H1 (cell line): ENCODE data around the gene SCAI. TPM values are rescaled to one million over a fixed set of nuclear protein-coding genes. Genes with fewer than 3 reads are reported as not detected.

Experiments used
- BRCA1 ChIP-seq: IDR thresholded peaks from 2 replicates; pipeline ENCODE4 v1.6.1; 2012; ENCODE audit warnings: low read depth, low read length, improper control_type of control experiment
- CBX5 ChIP-seq: fragments of 300-800, 300-1000 bp; sonication (generic); IDR thresholded peaks from 2 replicates; pipeline ENCODE4 v1.7.1; 2016; ENCODE audit warnings: antibody characterized with exemption, low read length, low read depth
- CBX8 ChIP-seq: fragments of 300-800, 300-1000 bp; sonication (generic); IDR thresholded peaks from 2 replicates; pipeline ENCODE4 v1.7.1; 2016; ENCODE audit warnings: low read depth, low read length, borderline replicate concordance
- CHD7 ChIP-seq: fragments of 300-600 bp; sonication (generic); IDR thresholded peaks from 2 replicates; pipeline ENCODE4 v1.7.1; 2012; ENCODE audit warnings: low read length, moderate library complexity, mild to moderate bottlenecking, inconsistent platforms; ENCODE audit not compliant: insufficient replicate concordance
- CREB1 ChIP-seq: IDR thresholded peaks from 2 replicates; pipeline ENCODE4 v1.6.1; 2012; ENCODE audit warnings: inconsistent platforms
- EZH2 ChIP-seq: fragments of 200-600 bp; sonication (generic); IDR thresholded peaks from 2 replicates; pipeline ENCODE4 v1.7.1; 2012; ENCODE audit warnings: low read depth, mild to moderate bottlenecking, moderate library complexity, low read length, inconsistent platforms; ENCODE audit not compliant: severe bottlenecking
- GABPA ChIP-seq: IDR thresholded peaks from 2 replicates; pipeline ENCODE4 v1.6.1; 2011; ENCODE audit warnings: mild to moderate bottlenecking, low read length, moderate library complexity, borderline replicate concordance; ENCODE audit not compliant: insufficient read depth
- GTF2F1 ChIP-seq: IDR thresholded peaks from 2 replicates; pipeline ENCODE4 v1.6.1; 2012; ENCODE audit warnings: low read depth, low read length, improper control_type of control experiment, borderline replicate concordance
- POLR2AphosphoS5 ChIP-seq: IDR thresholded peaks from 2 replicates; pipeline ENCODE4 v1.6.1; 2011; ENCODE audit warnings: low read depth, low read length
- POU5F1 ChIP-seq: IDR thresholded peaks from 2 replicates; pipeline ENCODE4 v1.6.1; 2011; ENCODE audit warnings: low read depth, mild to moderate bottlenecking, low read length, moderate library complexity
- SUZ12 ChIP-seq: fragments of 200-600 bp; sonication (generic); IDR thresholded peaks from 2 replicates; pipeline ENCODE4 v1.6.1; 2012; ENCODE audit warnings: mild to moderate bottlenecking, inconsistent platforms, low read length, moderate library complexity, mixed read lengths
- TAF1 ChIP-seq: IDR thresholded peaks from 2 replicates; pipeline ENCODE4 v1.6.1; 2011; ENCODE audit warnings: mild to moderate bottlenecking, low read depth, low read length
- TEAD4 ChIP-seq: IDR thresholded peaks from 2 replicates; pipeline ENCODE4 v1.6.1; 2012; ENCODE audit warnings: low read depth, low read length, inconsistent platforms, mixed read lengths
- polyA plus RNA-seq, 7 experiments: library from polyadenylated mRNA; depleted of rRNA in 3 of 7; stranded (reverse) in 5 of 7; unstranded in 2 of 7; fragments of >200 nt in 5 of 7; fragments of 200-250 nt in 2 of 7; gene quantifications; 1 replicate in 5 of 7; 2 replicates in 1 of 7; 4 replicates in 1 of 7; pipeline versions ENCODE4 v1.2.1 to v1.2.3, GENCODE V29; 2011 to 2013; ENCODE audit warnings: missing spikeins in 2 of 7, mixed read lengths in 2 of 7
- total RNA-seq: library from RNA; stranded (reverse); fragmentation: NEBNext Ultra II Directional; extraction: Animal tissue kit (Norgen Biotek cat#: 25700); gene quantifications from 2 replicates; pipeline ENCODE4 v1.2.1, GENCODE V29; 2021

The SCAI gene
- total and polyA plus RNA-seq, 2 of the 8 experiments (the other 6 are each of a cell fraction or from before 2014, with no cell fraction given): 6.4 to 19.8 TPM

GRCh38 chr9:125169895-125170294 lies 26.6 kb upstream of the SCAI start (continued):
- TF ChIP-seq CHD7: no peak
- no peak for TF ChIP-seq CBX8
- no peak for TF ChIP-seq POLR2AphosphoS5
- no peak for TF ChIP-seq TEAD4
- no peak for TF ChIP-seq BRCA1
- TF ChIP-seq POU5F1: no peak
- TF ChIP-seq GABPA: no peak
- no peak for TF ChIP-seq CREB1
- no peak for TF ChIP-seq GTF2F1
- TF ChIP-seq SUZ12: no peak
- TF ChIP-seq EZH2: no peak
- TF ChIP-seq TAF1: no peak
- no peak for TF ChIP-seq CBX5
